H9 (cell line): ENCODE results near the gene ZBTB20. TPM values are rescaled to one million over a fixed set of nuclear protein-coding genes. Genes with fewer than 3 reads are reported as not detected.

Experiments used
- DNase-seq: peaks from one replicate; pipeline ENCODE4 v3.0.0-alpha.2; 2017
- H2AFZ ChIP-seq: one replicate; pipeline ENCODE4 v1.6.1; 2013; ENCODE audit warnings: mild to moderate bottlenecking, low read length, control low read depth, moderate library complexity
- H2AK5ac ChIP-seq: 2 replicates; pipeline ENCODE4 v1.6.1; 2013; ENCODE audit warnings: low read length, control low read depth, mixed read lengths; ENCODE audit not compliant: insufficient read length
- H2BK120ac ChIP-seq: one replicate; pipeline ENCODE4 v1.6.1; 2013; ENCODE audit warnings: low read depth, mild to moderate bottlenecking, low read length, control low read depth, inconsistent platforms; ENCODE audit not compliant: poor library complexity, severe bottlenecking
- H2BK12ac ChIP-seq: 2 replicates; pipeline ENCODE4 v1.6.1; 2013; ENCODE audit warnings: low read length, control low read depth, mixed read lengths, low read depth; ENCODE audit not compliant: insufficient read length
- H2BK15ac ChIP-seq: 2 replicates; pipeline ENCODE4 v1.6.1; 2013; ENCODE audit warnings: low read depth, low read length, control low read depth
- H2BK20ac ChIP-seq: one replicate; pipeline ENCODE4 v1.6.1; 2013; ENCODE audit warnings: low read depth, mild to moderate bottlenecking, low read length, control low read depth, inconsistent platforms; ENCODE audit not compliant: poor library complexity, severe bottlenecking
- H2BK5ac ChIP-seq: 2 replicates; pipeline ENCODE4 v1.6.1; 2013; ENCODE audit warnings: low read length, control low read depth, mixed read lengths; ENCODE audit not compliant: insufficient read length
- H3K14ac ChIP-seq: 2 replicates; pipeline ENCODE4 v1.6.1; 2013; ENCODE audit warnings: low read length, control low read depth; ENCODE audit not compliant: insufficient read depth
- H3K18ac ChIP-seq: 2 replicates; pipeline ENCODE4 v1.6.1; 2013; ENCODE audit warnings: low read depth, mild to moderate bottlenecking, mixed read lengths, low read length, control low read depth; ENCODE audit not compliant: insufficient read length
- H3K23ac ChIP-seq: 2 replicates; pipeline ENCODE4 v1.6.1; 2013; ENCODE audit warnings: low read length, control low read depth, mixed read lengths, low read depth; ENCODE audit not compliant: insufficient read length
- H3K23me2 ChIP-seq: 2 replicates; pipeline ENCODE4 v1.6.1; 2013; ENCODE audit warnings: low read depth, mild to moderate bottlenecking, mixed read lengths, low read length, control low read depth; ENCODE audit not compliant: insufficient read length, poor library complexity, severe bottlenecking
- H3K27ac ChIP-seq: 2 replicates; pipeline ENCODE4 v1.5.1; 2013; ENCODE audit warnings: low read length, control low read depth, mixed read lengths, low read depth; ENCODE audit not compliant: insufficient read length
- H3K27me3 ChIP-seq: 2 replicates; pipeline ENCODE4 v1.6.1; 2013; ENCODE audit warnings: low read length, control low read depth, inconsistent platforms; ENCODE audit not compliant: insufficient read depth
- H3K4ac ChIP-seq: 2 replicates; pipeline ENCODE4 v1.6.1; 2013; ENCODE audit warnings: low read depth, mild to moderate bottlenecking, control low read depth, inconsistent platforms, low read length, moderate library complexity
- H3K4me1 ChIP-seq: 2 replicates; pipeline ENCODE4 v1.6.1; 2013; ENCODE audit warnings: low read length, control low read depth, inconsistent platforms; ENCODE audit not compliant: insufficient read depth
- H3K4me2 ChIP-seq: 2 replicates; pipeline ENCODE4 v1.6.1; 2013; ENCODE audit warnings: low read length, control low read depth, mixed read lengths; ENCODE audit not compliant: insufficient read length, insufficient read depth
- H3K56ac ChIP-seq: 2 replicates; pipeline ENCODE4 v1.6.1; 2013; ENCODE audit warnings: low read depth, mild to moderate bottlenecking, mixed read lengths, low read length, control low read depth; ENCODE audit not compliant: insufficient read length
- H3K79me1 ChIP-seq: 2 replicates; pipeline ENCODE4 v1.6.1; 2013; ENCODE audit warnings: low read depth, mild to moderate bottlenecking, moderate library complexity, low read length, control low read depth, inconsistent platforms; ENCODE audit not compliant: insufficient read depth, poor library complexity, severe bottlenecking
- H3K79me2 ChIP-seq: 2 replicates; pipeline ENCODE4 v1.6.1; 2013; ENCODE audit warnings: low read length, control low read depth, inconsistent platforms; ENCODE audit not compliant: insufficient read depth
- H3K9ac ChIP-seq: 2 replicates; pipeline ENCODE4 v1.6.1; 2013; ENCODE audit warnings: low read length, control low read depth, mixed read lengths; ENCODE audit not compliant: insufficient read length; ENCODE audit errors: extremely low read depth
- H3K9me3 ChIP-seq: one replicate; pipeline ENCODE4 v1.6.1; 2013; ENCODE audit warnings: low read depth, low read length, inconsistent platforms; ENCODE audit not compliant: control insufficient read depth
- H3T11ph ChIP-seq: one replicate; pipeline ENCODE4 v1.6.1; 2013; ENCODE audit warnings: mild to moderate bottlenecking, low read length, control low read depth, inconsistent platforms
- H4K20me1 ChIP-seq: one replicate; pipeline ENCODE4 v1.6.1; 2013; ENCODE audit not compliant: control insufficient read depth, insufficient read length, insufficient read depth
- H4K5ac ChIP-seq: 2 replicates; pipeline ENCODE4 v1.6.1; 2013; ENCODE audit warnings: low read depth, mild to moderate bottlenecking, mixed read lengths, low read length, control low read depth; ENCODE audit not compliant: insufficient read length
- H4K8ac ChIP-seq: replicated peaks from 2 replicates; pipeline ENCODE4 v1.6.1; 2013; ENCODE audit warnings: low read length, control low read depth, mixed read lengths, low read depth; ENCODE audit not compliant: insufficient read length
- H4K91ac ChIP-seq: 2 replicates; pipeline ENCODE4 v1.6.1; 2013; ENCODE audit warnings: low read depth, mild to moderate bottlenecking, moderate library complexity, mixed read lengths, low read length, control low read depth; ENCODE audit not compliant: insufficient read length
- H3K27ac Mint-ChIP-seq, 3 experiments: 2 replicates in 2 of 3; 3 replicates in 1 of 3; pipeline ENCODE4 v1.8.0; 2020 to 2021; ENCODE audit warnings: mixed read lengths in 3 of 3, mild to moderate bottlenecking in 1 of 3, moderate library complexity in 1 of 3
- H3K27me3 Mint-ChIP-seq: 2 replicates; pipeline ENCODE4 v1.8.0; 2021; ENCODE audit warnings: low read depth, mild to moderate bottlenecking, moderate library complexity, mixed read lengths
- H3K36me3 Mint-ChIP-seq, 3 experiments: 2 replicates in 2 of 3; 3 replicates in 1 of 3; pipeline ENCODE4 v1.8.0; 2020 to 2021; ENCODE audit warnings: low read depth in 3 of 3, mixed read lengths in 3 of 3; ENCODE audit not compliant: insufficient read depth in 1 of 3
- H3K4me1 Mint-ChIP-seq, 2 experiments: 2 replicates each; pipeline ENCODE4 v1.8.0; 2020; ENCODE audit warnings: mixed read lengths in 2 of 2
- H3K4me3 Mint-ChIP-seq, 2 experiments: 2 replicates in 1 of 2; 3 replicates in 1 of 2; pipeline ENCODE4 v1.8.0; 2020 to 2021; ENCODE audit warnings: mild to moderate bottlenecking in 2 of 2, mixed read lengths in 2 of 2, moderate library complexity in 1 of 2
- H3K9me3 Mint-ChIP-seq, 2 experiments: 2 replicates in 1 of 2; 3 replicates in 1 of 2; pipeline ENCODE4 v1.8.0; 2020; ENCODE audit warnings: mild to moderate bottlenecking in 2 of 2, mixed read lengths in 2 of 2, moderate library complexity in 1 of 2
- WGBS: extraction: QIAGEN DNeasy Blood & Tissue Kit; methylation state at CpG from one replicate; pipeline ENCODE4 v1.1.7; 2013; ENCODE audit warnings: missing lambda C conversion rate, low lambda C conversion rate, mixed read lengths; ENCODE audit not compliant: insufficient read length; ENCODE audit errors: extremely low coverage; 5-methylcytosine and 5-hydroxymethylcytosine counted together
- total RNA-seq: library from RNA; stranded (reverse); gene quantifications from 2 replicates; pipeline ENCODE4 v1.2.1, GENCODE V29; 2021
- TF ChIP-seq, protein P1 (sequence below): fragments of 200-600 bp; sonication (generic); conservative IDR thresholded peaks from 3 replicates; pipeline ENCODE4 v1.8.0; 2021; ENCODE audit warnings: antibody characterized with exemption, mild to moderate bottlenecking

The ZBTB20 gene
- total RNA-seq, 1 experiment from 2014 or later = 0.70 TPM

DNA sequence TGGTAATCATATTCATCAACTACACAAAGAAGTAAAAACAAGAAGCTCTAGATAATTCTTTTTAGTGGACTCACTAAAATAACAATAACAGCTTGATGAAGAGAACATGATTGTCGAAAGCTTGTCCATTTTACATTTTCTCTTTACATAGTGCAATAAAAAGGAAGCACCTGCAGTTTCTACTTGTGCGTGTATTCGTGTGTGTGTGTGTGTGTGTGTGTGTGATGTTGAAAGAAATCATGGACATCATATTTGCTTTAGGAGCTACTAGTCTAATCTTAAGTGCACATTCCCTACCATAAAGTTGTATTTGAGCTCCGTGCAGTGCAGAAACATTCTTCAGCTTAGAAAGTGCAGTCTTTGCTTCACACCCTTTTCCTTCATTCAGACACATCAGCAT, 288.8 kb downstream of the ZBTB20 start:
- no peak overlapping the region for H3K4me2 ChIP-seq
- H3K14ac ChIP-seq = no peak overlapping the region
- no peak overlapping the region for H3K23ac ChIP-seq
- no peak overlapping the region for H3K4ac ChIP-seq
- Mint-ChIP-seq H3K27me3 (no peaks in the 10 kb centered on the region), H3K9me3 (no peaks in the 10 kb centered on the region), H3K4me3 (no peak overlapping the region), H3K4me1 (peaks cover 23 to 25% of the 10 kb centered on the region in 2 experiments), H3K36me3 (no peaks in the 10 kb centered on the region), H3K27ac (peak overlapping the region in 1 of 3 experiments; percentile 2; a peak in 1 of 7 replicates)
- no peak overlapping the region for H3K18ac ChIP-seq
- no peak overlapping the region for H3K9ac ChIP-seq
- H3K56ac ChIP-seq = no peak overlapping the region
- H3K23me2 ChIP-seq = no peaks in the 10 kb centered on the region
- no CpG with 5 or more reads among the region's 4 CpGs for WGBS
- no peak overlapping the region for H2BK15ac ChIP-seq
- no peak overlapping the region for H4K8ac ChIP-seq
- H4K91ac ChIP-seq = no peak overlapping the region
- no peaks in the 10 kb centered on the region for H3K9me3 ChIP-seq
- no peak overlapping the region for H2BK20ac ChIP-seq
- no peak overlapping the region for H4K5ac ChIP-seq
- peaks cover 7% of the 10 kb centered on the region; the same call in 1 of the 2 replicates for H3K4me1 ChIP-seq
- H3K27ac ChIP-seq = no peak overlapping the region
- no peak overlapping the region for H2BK120ac ChIP-seq
- H3K27me3 ChIP-seq = no peaks in the 10 kb centered on the region
- TF ChIP-seq, protein P1, sequence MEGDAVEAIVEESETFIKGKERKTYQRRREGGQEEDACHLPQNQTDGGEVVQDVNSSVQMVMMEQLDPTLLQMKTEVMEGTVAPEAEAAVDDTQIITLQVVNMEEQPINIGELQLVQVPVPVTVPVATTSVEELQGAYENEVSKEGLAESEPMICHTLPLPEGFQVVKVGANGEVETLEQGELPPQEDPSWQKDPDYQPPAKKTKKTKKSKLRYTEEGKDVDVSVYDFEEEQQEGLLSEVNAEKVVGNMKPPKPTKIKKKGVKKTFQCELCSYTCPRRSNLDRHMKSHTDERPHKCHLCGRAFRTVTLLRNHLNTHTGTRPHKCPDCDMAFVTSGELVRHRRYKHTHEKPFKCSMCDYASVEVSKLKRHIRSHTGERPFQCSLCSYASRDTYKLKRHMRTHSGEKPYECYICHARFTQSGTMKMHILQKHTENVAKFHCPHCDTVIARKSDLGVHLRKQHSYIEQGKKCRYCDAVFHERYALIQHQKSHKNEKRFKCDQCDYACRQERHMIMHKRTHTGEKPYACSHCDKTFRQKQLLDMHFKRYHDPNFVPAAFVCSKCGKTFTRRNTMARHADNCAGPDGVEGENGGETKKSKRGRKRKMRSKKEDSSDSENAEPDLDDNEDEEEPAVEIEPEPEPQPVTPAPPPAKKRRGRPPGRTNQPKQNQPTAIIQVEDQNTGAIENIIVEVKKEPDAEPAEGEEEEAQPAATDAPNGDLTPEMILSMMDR = no peak
- no peaks in the 10 kb centered on the region for H4K20me1 ChIP-seq
- no peak overlapping the region for H2BK12ac ChIP-seq
- H3K79me1 ChIP-seq = no peaks in the 10 kb centered on the region
- no peak overlapping the region for H2BK5ac ChIP-seq
- no peak for DNase-seq
- H2AFZ ChIP-seq = no peak overlapping the region
- no peak overlapping the region for H2AK5ac ChIP-seq
- H3K79me2 ChIP-seq = no peaks in the 10 kb centered on the region
- H3T11ph ChIP-seq = no peak overlapping the region
